Measurements from ENCODE around the gene DOCK2. TPM values are rescaled to one million over a fixed set of nuclear protein-coding genes. Genes with fewer than 3 reads are reported as not detected.

Gene DOCK2
- total RNA-seq, 4 donors from 2014 or later: 3.1 to 3.9 (median 3.3) TPM

DNA sequence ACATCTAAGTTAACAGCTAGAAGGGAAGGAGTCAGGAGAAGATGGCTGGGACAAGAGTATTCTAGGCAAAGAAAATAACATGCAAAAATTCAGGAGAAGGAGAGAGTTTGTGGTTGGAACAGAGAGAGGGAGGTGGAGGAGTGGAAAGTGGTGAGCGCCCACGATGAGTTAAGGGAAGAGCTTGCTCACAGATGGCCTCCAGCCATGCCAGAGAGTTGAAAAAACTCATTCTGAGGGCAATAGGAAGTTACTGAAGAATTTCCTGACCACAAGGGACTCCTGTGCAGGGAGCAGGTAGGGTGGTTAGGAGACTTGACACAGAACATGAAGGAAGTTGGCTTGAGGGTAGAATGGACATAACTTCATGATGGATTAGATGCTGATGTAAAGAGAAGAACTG is 159.7 kb downstream of the DOCK2 start:
- WGBS, 2 donors: 73 to 81% methylated on average over 2 of the region's 2 CpGs
- no peak for DNase-seq (ENCODE audit: low spot score in 2 of 2)
- TF ChIP-seq POLR2A (IDR thresholded peaks at IDR 0.05): no peak
- TF ChIP-seq, protein P1, sequence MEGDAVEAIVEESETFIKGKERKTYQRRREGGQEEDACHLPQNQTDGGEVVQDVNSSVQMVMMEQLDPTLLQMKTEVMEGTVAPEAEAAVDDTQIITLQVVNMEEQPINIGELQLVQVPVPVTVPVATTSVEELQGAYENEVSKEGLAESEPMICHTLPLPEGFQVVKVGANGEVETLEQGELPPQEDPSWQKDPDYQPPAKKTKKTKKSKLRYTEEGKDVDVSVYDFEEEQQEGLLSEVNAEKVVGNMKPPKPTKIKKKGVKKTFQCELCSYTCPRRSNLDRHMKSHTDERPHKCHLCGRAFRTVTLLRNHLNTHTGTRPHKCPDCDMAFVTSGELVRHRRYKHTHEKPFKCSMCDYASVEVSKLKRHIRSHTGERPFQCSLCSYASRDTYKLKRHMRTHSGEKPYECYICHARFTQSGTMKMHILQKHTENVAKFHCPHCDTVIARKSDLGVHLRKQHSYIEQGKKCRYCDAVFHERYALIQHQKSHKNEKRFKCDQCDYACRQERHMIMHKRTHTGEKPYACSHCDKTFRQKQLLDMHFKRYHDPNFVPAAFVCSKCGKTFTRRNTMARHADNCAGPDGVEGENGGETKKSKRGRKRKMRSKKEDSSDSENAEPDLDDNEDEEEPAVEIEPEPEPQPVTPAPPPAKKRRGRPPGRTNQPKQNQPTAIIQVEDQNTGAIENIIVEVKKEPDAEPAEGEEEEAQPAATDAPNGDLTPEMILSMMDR (IDR thresholded peaks at IDR 0.05): no peak
- no peak overlapping the region for H3K4me3 ChIP-seq (ENCODE audit: low read depth, poor library complexity, severe bottlenecking)
- intact Hi-C loops (cut with DNase I; ENCODE audit: low total_unique reads): no loop called here

DNA sequence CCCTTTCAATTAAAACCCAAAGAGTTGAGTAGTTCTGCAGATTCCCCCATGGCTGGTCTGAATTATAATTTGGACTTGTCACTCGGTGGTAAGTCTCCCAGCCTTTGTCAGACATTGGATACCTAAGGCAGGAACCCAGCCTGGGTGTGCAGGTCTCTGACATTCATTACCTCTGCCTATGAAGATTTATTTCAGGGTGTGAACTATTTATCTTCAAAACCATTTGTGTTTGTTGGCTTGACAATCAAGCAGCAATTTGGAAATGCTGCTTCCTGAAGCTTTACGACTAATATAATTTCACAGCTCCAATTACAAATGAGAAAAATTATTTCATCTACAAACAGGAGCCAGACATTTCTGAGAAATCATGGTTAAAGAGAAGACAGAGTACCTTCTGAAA is 160.5 kb downstream of the DOCK2 start:
- WGBS, 2 donors: 49 to 52% methylated on average over 2 of the region's 2 CpGs
- H3K4me3 ChIP-seq (ENCODE audit: low read depth, poor library complexity, severe bottlenecking): no peak overlapping the region
- DNase-seq (ENCODE audit: low spot score in 2 of 2): no peak
- TF ChIP-seq POLR2A (IDR thresholded peaks at IDR 0.05): no peak
- TF ChIP-seq, protein P1 (IDR thresholded peaks at IDR 0.05): no peak
- intact Hi-C loops (cut with DNase I; ENCODE audit: low total_unique reads): no loop called here

DNA sequence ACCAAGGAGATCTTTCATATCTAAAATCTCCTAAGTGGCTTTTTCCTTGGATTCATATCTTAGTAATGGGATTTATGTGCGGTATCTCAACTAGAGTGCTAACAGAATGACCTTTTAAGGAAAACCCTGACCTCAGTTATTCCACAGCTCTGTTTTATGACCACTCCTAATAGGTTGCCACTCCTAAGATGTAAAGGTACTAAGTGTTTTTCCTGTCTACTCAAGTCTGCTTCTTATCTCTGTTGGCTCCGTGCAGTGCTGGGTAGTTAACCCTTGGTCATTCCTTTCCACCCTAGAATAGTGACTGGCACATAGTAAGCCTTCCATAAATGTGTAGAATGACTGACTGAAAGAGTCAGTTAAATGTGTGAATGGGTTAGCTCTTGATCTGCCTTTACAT is 161.4 kb downstream of the DOCK2 start:
- no peak overlapping the region for H3K4me3 ChIP-seq (ENCODE audit: low read depth, poor library complexity, severe bottlenecking)
- no peak for DNase-seq (ENCODE audit: low spot score in 2 of 2)
- intact Hi-C loops (cut with DNase I; ENCODE audit: low total_unique reads): no loop called here
- TF ChIP-seq, protein P1 (IDR thresholded peaks at IDR 0.05): no peak
- TF ChIP-seq POLR2A (IDR thresholded peaks at IDR 0.05): no peak
- 68 to 84% methylated on average over 2 of the region's 2 CpGs for WGBS, 2 donors

DNA sequence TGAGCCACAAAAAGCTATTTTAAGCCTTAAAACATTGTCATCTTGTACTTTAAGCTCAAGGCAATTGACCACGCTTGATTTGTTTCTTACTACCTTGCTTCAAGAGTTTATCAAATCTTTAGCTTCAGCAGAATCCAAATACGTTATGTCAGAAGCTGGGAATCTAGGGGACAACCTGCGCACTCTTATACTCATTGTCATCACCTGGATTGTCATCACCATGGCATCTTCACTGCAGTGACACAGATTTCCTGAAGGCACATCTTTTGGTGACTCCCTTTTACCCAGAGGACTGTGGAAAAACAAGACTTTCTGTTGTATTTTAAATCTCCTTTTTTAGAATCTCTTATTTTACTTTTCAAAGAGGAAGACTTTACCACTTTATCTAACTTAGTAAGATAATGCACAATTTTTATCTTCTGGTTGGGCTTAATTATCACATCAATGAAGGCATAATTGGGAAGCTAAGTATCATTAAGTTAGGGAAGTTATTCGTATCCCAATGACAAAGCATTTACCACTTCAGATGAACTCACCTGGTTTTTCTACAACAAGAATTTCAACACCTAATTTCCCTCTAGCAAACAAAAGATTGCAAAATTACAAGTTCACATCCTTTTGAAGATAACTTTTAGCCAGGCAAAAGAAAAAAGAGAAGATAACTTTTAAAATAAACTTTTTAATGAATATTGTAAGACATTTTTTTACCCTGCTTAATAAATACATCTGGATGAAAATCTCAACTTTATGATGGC is 162.0 kb downstream of the DOCK2 start:
- H3K4me3 ChIP-seq (ENCODE audit: low read depth, poor library complexity, severe bottlenecking): no peak overlapping the region
- TF ChIP-seq, protein P1 (IDR thresholded peaks at IDR 0.05): no peak
- no peak for TF ChIP-seq POLR2A (IDR thresholded peaks at IDR 0.05)
- whole genome bisulfite sequencing, 2 donors: 85 to 91% methylated on average over 4 of the region's 4 CpGs
- DNase-seq (ENCODE audit: low spot score in 2 of 2): no peak
- intact Hi-C loops (cut with DNase I; ENCODE audit: low total_unique reads): no loop called here

DNA sequence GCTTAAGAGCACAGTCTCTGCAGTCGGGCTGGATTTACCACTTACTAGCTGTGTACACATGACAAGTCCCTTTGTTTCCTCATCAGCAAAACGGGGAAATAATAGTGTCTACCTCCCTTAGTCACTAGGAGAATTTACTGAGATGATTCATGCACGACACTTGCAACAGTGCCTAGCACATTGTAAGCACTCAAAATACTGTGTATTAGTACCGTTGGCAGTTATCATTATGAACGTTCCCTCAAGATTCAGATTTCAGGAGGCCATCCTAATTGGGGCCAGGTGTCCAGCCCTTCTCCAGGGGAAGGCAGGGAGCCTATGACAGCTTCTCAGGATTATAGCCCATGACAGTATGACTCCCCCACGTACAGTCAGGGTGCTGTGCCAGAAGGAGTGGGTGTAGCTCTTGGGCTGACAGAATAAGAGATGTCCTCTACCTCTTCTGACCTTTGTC is 164.3 kb downstream of the DOCK2 start:
- no peak for DNase-seq (ENCODE audit: low spot score in 2 of 2)
- 42 to 51% methylated on average over 6 of the region's 6 CpGs for WGBS, 2 donors
- no peak overlapping the region for H3K4me3 ChIP-seq (ENCODE audit: low read depth, poor library complexity, severe bottlenecking)
- TF ChIP-seq, protein P1 (IDR thresholded peaks at IDR 0.05): no peak
- TF ChIP-seq POLR2A (IDR thresholded peaks at IDR 0.05): no peak
- intact Hi-C loops (cut with DNase I; ENCODE audit: low total_unique reads): no loop called here

DNA sequence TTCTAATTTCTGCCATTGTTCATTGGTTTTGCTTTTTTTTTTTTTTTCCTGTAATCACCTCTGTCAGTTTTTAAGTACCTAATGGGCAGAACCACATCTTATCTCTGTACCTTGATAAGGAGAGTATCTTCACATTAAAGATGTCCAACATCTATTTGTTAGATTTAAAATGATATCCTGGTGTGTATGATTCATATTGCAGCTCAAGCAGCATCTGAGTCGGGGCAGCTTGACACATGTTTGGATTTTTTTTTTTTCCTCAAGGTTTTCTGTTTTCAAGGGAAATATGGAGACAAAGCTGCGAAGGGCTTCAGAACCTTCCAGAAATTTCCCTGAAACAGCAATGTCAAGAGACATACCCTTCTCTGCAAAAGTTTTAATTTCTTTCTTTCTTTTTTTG is 164.7 kb downstream of the DOCK2 start:
- H3K4me3 ChIP-seq (ENCODE audit: low read depth, poor library complexity, severe bottlenecking): no peak overlapping the region
- no peak for TF ChIP-seq POLR2A (IDR thresholded peaks at IDR 0.05)
- TF ChIP-seq, protein P1 (IDR thresholded peaks at IDR 0.05): no peak
- 73 to 80% methylated on average over 2 of the region's 2 CpGs for WGBS, 2 donors
- intact Hi-C loops (cut with DNase I; ENCODE audit: low total_unique reads): no loop called here
- no peak for DNase-seq (ENCODE audit: low spot score in 2 of 2)

All from lower leg skin (tissue), 4 donors.